ENCODE measurements around the gene ZDHHC8.
A peak's percentile ranks its signal among the peaks of the same experiment; 100 is the strongest.

The ZDHHC8 gene

GRCh38 chr22:20131597-20131858 lies at the start of gene ZDHHC8:
Gene ZDHHC8 (plus strand): TSS chr22:20131804. CDS start chr22:20131948, 144 bp downstream.
- peak in 2 of 4 experiments; percentile 29 to 30 for DNase-seq

GRCh38 chr22:20083157-20083890 lies 48.3 kb upstream of the ZDHHC8 start:
- no peak for DNase-seq

GRCh38 chr22:20083891-20084546 lies 47.6 kb upstream of the ZDHHC8 start:
- DNase-seq, result no peak

GRCh38 chr22:20084547-20085413 lies 46.8 kb upstream of the ZDHHC8 start:
- DNase-seq, result no peak

GRCh38 chr22:20085651-20086050 lies 46.0 kb upstream of the ZDHHC8 start:
- DNase-seq, result no peak

- no peak for DNase-seq
These were observed 45.5 kb upstream of the ZDHHC8 start for GRCh38 chr22:20086101-20086599.

GRCh38 chr22:20086763-20087162 lies 44.8 kb upstream of the ZDHHC8 start:
- no peak for DNase-seq

- DNase-seq, result no peak
These were observed 44.0 kb upstream of the ZDHHC8 start for GRCh38 chr22:20087319-20088262.

GRCh38 chr22:20088263-20088648 lies 43.3 kb upstream of the ZDHHC8 start:
- DNase-seq, result no peak

GRCh38 chr22:20089226-20089976 lies 42.2 kb upstream of the ZDHHC8 start:
- no peak for DNase-seq

- DNase-seq, result no peak
These were observed 41.5 kb upstream of the ZDHHC8 start for GRCh38 chr22:20089977-20090729.

- no peak for DNase-seq
These were observed 40.8 kb upstream of the ZDHHC8 start for GRCh38 chr22:20090730-20091240.

- DNase-seq, result no peak
These were observed 39.7 kb upstream of the ZDHHC8 start for GRCh38 chr22:20091690-20092476.

- no peak for DNase-seq
These were observed 39.1 kb upstream of the ZDHHC8 start for GRCh38 chr22:20092477-20092854.

GRCh38 chr22:20093418-20094196 lies 38.0 kb upstream of the ZDHHC8 start:
- no peak for DNase-seq

GRCh38 chr22:20094197-20094807 lies 37.3 kb upstream of the ZDHHC8 start:
- DNase-seq, result no peak

- no peak for DNase-seq
These were observed 36.1 kb upstream of the ZDHHC8 start for GRCh38 chr22:20095521-20095920.

GRCh38 chr22:20096574-20097420 lies 34.8 kb upstream of the ZDHHC8 start:
- no peak for DNase-seq

All from activated CD4-positive, CD25-positive, alpha-beta regulatory T cell (primary cell).